ENCODE measurements around the gene C1RL. TPM values are rescaled to one million over a fixed set of nuclear protein-coding genes. Genes with fewer than 3 reads are reported as not detected.

The C1RL gene
- total RNA-seq, 5 donors from 2014 or later (not counting 1 experiment from before 2014, with no cell fraction given): 18.1 to 36.6 (median 30.8) TPM

GRCh38 chr12:7127916-7128626, 19.1 kb upstream of the C1RL start:
- Histone ChIP-seq H3K27me3 (replicated peaks in 1 of 2; ENCODE audit: control insufficient read depth in 2 of 2, extremely low read depth in 1 of 2, insufficient read depth in 2 of 2, low read length in 1 of 2) (no peaks in the 10 kb centered on the region), H3K4me1 (ENCODE audit: control insufficient read depth in 1 of 2, extremely low read depth in 1 of 2, insufficient read depth in 2 of 2, low read length in 2 of 2) (peaks cover 4 to 36% of the 10 kb centered on the region in 2 experiments), H3K27ac (ENCODE audit: low read length) (no peak overlapping the region), H3K36me3 (ENCODE audit: control insufficient read depth in 2 of 2, extremely low read depth in 1 of 2, insufficient read depth in 1 of 2, low read length in 1 of 2) (peaks cover 0 to 5% of the 10 kb centered on the region in 2 donors), H3K4me3 (ENCODE audit: control insufficient read depth in 1 of 2, extremely low read depth in 1 of 2, low read length in 1 of 2) (no peak overlapping the region), H3K9me3 (no peaks in the 10 kb centered on the region)
- H3K27ac Mint-ChIP-seq: peak overlapping the region in 1 of 2 donors; percentile 77
- ChIA-PET CTCF (interaction anchor here in 1 of 2 donors (0.7 kb wide), 1 partner anchor 60 kb away, joined by 3 read pairs; no protein-coding TSS in a partner anchor), POLR2A (no interaction called here)
- H3K36me3 Mint-ChIP-seq: no peaks in the 10 kb centered on the region
- DNase-seq: no peak
- 98% methylated on average over 4 of the region's 17 CpGs for WGBS (ENCODE audit: insufficient coverage)
- peak overlapping the region; percentile 87 to 97 (median 92) for H3K4me3 Mint-ChIP-seq
- peaks cover 28 to 47% (median 38%) of the 10 kb centered on the region in 3 donors for H3K4me1 Mint-ChIP-seq
- no peaks in the 10 kb centered on the region for H3K27me3 Mint-ChIP-seq
- H3K9me3 Mint-ChIP-seq: no peaks in the 10 kb centered on the region
- ATAC-seq (replicated peaks in 1 of 4): no peak

DNA sequence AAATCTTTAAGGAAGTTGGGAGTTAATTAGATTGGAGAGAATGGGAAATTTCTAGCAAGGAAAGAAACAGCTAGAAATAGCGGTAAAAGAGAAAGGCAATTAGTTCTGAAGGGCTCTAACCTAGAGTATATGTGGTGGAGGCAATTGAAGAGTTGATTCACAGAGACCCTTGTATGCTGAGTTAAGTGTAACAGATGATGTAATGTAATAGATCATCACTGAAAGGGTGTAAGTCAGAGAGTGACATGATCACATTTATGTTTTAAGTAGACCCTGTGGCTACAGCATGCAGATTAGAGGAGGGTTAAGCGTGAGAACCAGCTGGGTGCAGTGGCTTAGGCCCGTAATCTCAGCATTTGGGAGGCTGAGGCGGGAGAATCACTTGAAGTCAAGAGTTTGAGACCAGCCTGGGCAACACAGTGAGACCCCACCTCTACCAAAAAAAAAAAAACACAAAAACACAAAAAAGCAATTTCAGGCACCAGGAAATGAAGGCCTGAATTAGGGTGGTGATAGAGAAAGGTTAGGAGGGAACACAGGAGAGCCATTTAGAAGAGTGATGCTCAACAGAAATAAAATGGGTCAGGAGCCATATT, 16.7 kb upstream of the C1RL start:
- no peaks in the 10 kb centered on the region for H3K9me3 ChIP-seq
- H3K9me3 Mint-ChIP-seq: no peaks in the 10 kb centered on the region
- ChIA-PET CTCF (no interaction called here), POLR2A (interaction anchor here in 1 of 2 donors (0.7 kb wide), 1 partner anchor 28 kb away, joined by 11 read pairs; no protein-coding TSS in a partner anchor)
- no peaks in the 10 kb centered on the region for H3K27me3 Mint-ChIP-seq
- WGBS (ENCODE audit: insufficient coverage): 100% methylated on average over 1 of the region's 4 CpGs
- ATAC-seq (replicated peaks in 1 of 4) (no peak), DNase-seq (no peak)
- H3K4me1 Mint-ChIP-seq: peaks cover 8 to 25% (median 16%) of the 10 kb centered on the region in 3 donors
- no peaks in the 10 kb centered on the region for H3K36me3 ChIP-seq (ENCODE audit: control insufficient read depth in 2 of 2, extremely low read depth in 1 of 2, insufficient read depth in 1 of 2, low read length in 1 of 2)
- no peak overlapping the region for H3K4me3 Mint-ChIP-seq
- no peak overlapping the region for H3K27ac ChIP-seq (ENCODE audit: low read length)
- no peaks in the 10 kb centered on the region for H3K36me3 Mint-ChIP-seq
- H3K4me1 ChIP-seq (ENCODE audit: control insufficient read depth in 1 of 2, extremely low read depth in 1 of 2, insufficient read depth in 2 of 2, low read length in 2 of 2): peaks cover 4 to 19% of the 10 kb centered on the region in 2 experiments
- H3K27ac Mint-ChIP-seq: no peak overlapping the region
- no peaks in the 10 kb centered on the region for H3K27me3 ChIP-seq (replicated peaks in 1 of 2; ENCODE audit: control insufficient read depth in 2 of 2, extremely low read depth in 1 of 2, insufficient read depth in 2 of 2, low read length in 1 of 2)
- H3K4me3 ChIP-seq (ENCODE audit: control insufficient read depth in 1 of 2, extremely low read depth in 1 of 2, low read length in 1 of 2): no peak overlapping the region

DNA sequence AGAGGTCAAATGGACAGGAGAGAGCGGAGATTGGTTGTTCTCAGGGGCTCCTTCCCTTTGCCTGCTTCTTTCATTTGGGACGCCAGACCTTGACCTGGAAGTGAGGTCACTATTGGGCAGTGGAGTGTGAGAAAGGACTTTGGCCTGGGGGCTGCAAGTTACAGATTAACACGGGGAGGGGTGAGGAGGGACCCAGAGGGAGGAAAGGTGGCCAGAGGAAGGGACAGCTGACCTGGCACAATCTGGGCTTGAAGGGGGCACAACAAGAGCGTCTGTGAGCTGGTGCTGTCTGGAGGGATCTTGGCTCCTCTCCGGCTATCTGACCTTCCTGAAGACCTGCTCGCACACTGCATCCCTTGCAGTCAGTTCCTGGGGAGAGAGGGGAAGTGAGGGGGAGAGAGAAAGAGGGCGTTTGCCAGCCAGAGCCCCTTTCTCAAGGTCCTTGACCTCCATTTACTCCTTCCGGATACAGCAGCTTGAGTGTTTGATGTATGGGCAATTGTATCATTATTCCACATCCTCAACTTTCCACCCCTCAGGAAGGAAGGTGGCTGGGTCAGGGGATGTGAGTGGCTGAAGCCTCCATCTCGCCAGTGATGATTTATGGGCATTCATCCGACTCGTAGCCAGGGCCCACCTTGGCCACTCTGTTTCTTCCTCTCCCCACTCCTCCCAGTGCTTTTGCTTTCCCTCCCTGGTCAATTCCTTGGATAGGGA, 14.9 kb upstream of the C1RL start:
- no peaks in the 10 kb centered on the region for H3K36me3 Mint-ChIP-seq
- no peaks in the 10 kb centered on the region for H3K27me3 ChIP-seq (replicated peaks in 1 of 2; ENCODE audit: control insufficient read depth in 2 of 2, extremely low read depth in 1 of 2, insufficient read depth in 2 of 2, low read length in 1 of 2)
- WGBS (ENCODE audit: insufficient coverage): 78% methylated on average over 3 of the region's 11 CpGs
- ChIA-PET CTCF (no interaction called here), POLR2A (no interaction called here)
- no peak overlapping the region for H3K27ac Mint-ChIP-seq
- H3K27me3 Mint-ChIP-seq: no peaks in the 10 kb centered on the region
- H3K36me3 ChIP-seq (ENCODE audit: control insufficient read depth in 2 of 2, extremely low read depth in 1 of 2, insufficient read depth in 1 of 2, low read length in 1 of 2): no peaks in the 10 kb centered on the region
- peaks cover 4 to 11% (median 8%) of the 10 kb centered on the region in 3 donors for H3K4me1 Mint-ChIP-seq
- DNase-seq: no peak
- no peaks in the 10 kb centered on the region for H3K9me3 ChIP-seq
- ATAC-seq (replicated peaks in 1 of 4): no peak
- no peaks in the 10 kb centered on the region for H3K9me3 Mint-ChIP-seq
- no peak overlapping the region for H3K4me3 Mint-ChIP-seq
- no peak overlapping the region for H3K4me3 ChIP-seq (ENCODE audit: control insufficient read depth in 1 of 2, extremely low read depth in 1 of 2, low read length in 1 of 2)
- H3K27ac ChIP-seq (ENCODE audit: low read length): no peak overlapping the region
- H3K4me1 ChIP-seq (ENCODE audit: control insufficient read depth in 1 of 2, extremely low read depth in 1 of 2, insufficient read depth in 2 of 2, low read length in 2 of 2): peaks cover 0 to 5% of the 10 kb centered on the region in 2 experiments

DNA sequence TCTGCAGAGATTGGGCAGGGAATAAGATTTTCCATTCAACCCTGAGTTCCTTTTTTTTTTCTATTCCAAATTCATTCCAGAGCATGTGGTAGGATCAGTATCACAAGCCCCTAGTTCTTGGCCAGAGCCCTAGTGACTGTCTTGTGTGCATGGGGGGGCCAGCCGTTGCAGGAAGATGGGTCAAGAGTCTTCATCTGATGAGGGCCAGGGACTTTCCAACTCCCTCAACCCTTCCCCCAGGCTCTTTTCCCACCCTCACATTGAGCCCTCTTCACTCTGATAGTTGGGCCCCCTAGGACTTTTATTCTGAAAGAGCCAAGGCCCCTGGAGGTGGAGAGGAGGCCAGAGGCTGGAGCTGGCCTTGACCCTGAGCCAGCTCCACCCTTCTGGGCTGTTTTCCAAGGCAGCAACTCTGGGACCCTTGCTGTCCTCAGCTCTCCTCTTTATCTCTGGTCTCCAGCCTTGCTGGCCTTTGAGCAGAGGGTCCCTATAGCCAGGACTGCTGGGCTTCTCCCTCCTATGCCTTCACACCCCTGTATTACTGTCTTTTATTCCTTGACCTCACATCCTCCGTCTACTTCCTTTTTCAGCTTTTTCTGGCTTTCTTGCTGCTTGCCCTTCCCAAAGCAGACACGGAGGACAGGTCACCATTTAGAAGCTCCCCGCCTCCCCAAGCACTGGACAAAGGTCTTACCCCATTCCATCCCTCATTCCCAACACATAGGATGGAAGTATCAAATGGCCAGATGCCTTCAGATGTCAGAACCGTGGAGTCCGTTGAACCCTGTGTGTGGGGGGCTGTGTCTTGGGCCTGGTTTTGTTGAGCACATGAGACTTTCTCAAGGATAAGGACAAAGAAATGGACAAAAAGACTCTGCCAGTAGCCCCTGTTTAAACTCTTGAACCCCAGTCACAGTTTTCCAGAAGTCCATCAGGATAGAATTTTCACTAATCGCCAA, 14.1 kb upstream of the C1RL start:
- no CpG with 5 or more reads among the region's 7 CpGs for WGBS (ENCODE audit: insufficient coverage)
- ChIA-PET CTCF (interaction anchor here in 1 of 2 donors (0.6 kb wide), 1 partner anchor 351 kb away, joined by 6 read pairs; no protein-coding TSS in a partner anchor), POLR2A (no interaction called here)
- H3K27ac Mint-ChIP-seq: no peak overlapping the region
- peaks cover 0 to 3% (median 3%) of the 10 kb centered on the region in 3 donors for H3K4me1 Mint-ChIP-seq
- peaks cover 5% of the 10 kb centered on the region for H3K36me3 Mint-ChIP-seq
- H3K9me3 Mint-ChIP-seq: no peaks in the 10 kb centered on the region
- no peaks in the 10 kb centered on the region for H3K27me3 Mint-ChIP-seq
- DNase-seq (no peak), ATAC-seq (replicated peaks in 1 of 4) (no peak)
- H3K27me3 ChIP-seq (replicated peaks in 1 of 2; ENCODE audit: control insufficient read depth in 2 of 2, extremely low read depth in 1 of 2, insufficient read depth in 2 of 2, low read length in 1 of 2): no peaks in the 10 kb centered on the region
- H3K27ac ChIP-seq (ENCODE audit: low read length): no peak overlapping the region
- no peak overlapping the region for H3K4me3 Mint-ChIP-seq
- no peaks in the 10 kb centered on the region for H3K4me1 ChIP-seq (ENCODE audit: control insufficient read depth in 1 of 2, extremely low read depth in 1 of 2, insufficient read depth in 2 of 2, low read length in 2 of 2)
- no peaks in the 10 kb centered on the region for H3K36me3 ChIP-seq (ENCODE audit: control insufficient read depth in 2 of 2, extremely low read depth in 1 of 2, insufficient read depth in 1 of 2, low read length in 1 of 2)
- no peaks in the 10 kb centered on the region for H3K9me3 ChIP-seq
- H3K4me3 ChIP-seq (ENCODE audit: control insufficient read depth in 1 of 2, extremely low read depth in 1 of 2, low read length in 1 of 2): no peak overlapping the region

GRCh38 chr12:7121324-7121723, 12.3 kb upstream of the C1RL start:
- no peak overlapping the region for H3K4me3 Mint-ChIP-seq
- H3K27me3 Mint-ChIP-seq: no peaks in the 10 kb centered on the region
- H3K27ac Mint-ChIP-seq: no peak overlapping the region
- no peak overlapping the region for H3K4me3 ChIP-seq (ENCODE audit: control insufficient read depth in 1 of 2, extremely low read depth in 1 of 2, low read length in 1 of 2)
- POLR2A ChIA-PET: no interaction called here
- no peaks in the 10 kb centered on the region for H3K4me1 Mint-ChIP-seq
- peaks cover 18% of the 10 kb centered on the region for H3K36me3 Mint-ChIP-seq
- DNase-seq (no peak), ATAC-seq (replicated peaks in 1 of 4) (no peak)
- WGBS (ENCODE audit: insufficient coverage): no CpG with 5 or more reads among the region's 5 CpGs
- peaks cover 0 to 5% of the 10 kb centered on the region in 2 donors for H3K36me3 ChIP-seq (ENCODE audit: control insufficient read depth in 2 of 2, extremely low read depth in 1 of 2, insufficient read depth in 1 of 2, low read length in 1 of 2)
- no peaks in the 10 kb centered on the region for H3K4me1 ChIP-seq (ENCODE audit: control insufficient read depth in 1 of 2, extremely low read depth in 1 of 2, insufficient read depth in 2 of 2, low read length in 2 of 2)
- H3K9me3 ChIP-seq: no peaks in the 10 kb centered on the region
- no peak overlapping the region for H3K27ac ChIP-seq (ENCODE audit: low read length)
- CTCF ChIA-PET: no interaction called here
- H3K27me3 ChIP-seq (replicated peaks in 1 of 2; ENCODE audit: control insufficient read depth in 2 of 2, extremely low read depth in 1 of 2, insufficient read depth in 2 of 2, low read length in 1 of 2): no peaks in the 10 kb centered on the region
- H3K9me3 Mint-ChIP-seq: no peaks in the 10 kb centered on the region

GRCh38 chr12:7120166-7120565, 11.2 kb upstream of the C1RL start:
- CTCF ChIA-PET: no interaction called here
- Mint-ChIP-seq H3K4me3 (no peak overlapping the region), H3K27ac (no peak overlapping the region), H3K4me1 (no peaks in the 10 kb centered on the region), H3K27me3 (no peaks in the 10 kb centered on the region), H3K36me3 (peaks cover 24% of the 10 kb centered on the region), H3K9me3 (no peaks in the 10 kb centered on the region)
- H3K9me3 ChIP-seq: no peaks in the 10 kb centered on the region
- H3K4me3 ChIP-seq (ENCODE audit: control insufficient read depth in 1 of 2, extremely low read depth in 1 of 2, low read length in 1 of 2): no peak overlapping the region
- DNase-seq: no peak
- H3K27me3 ChIP-seq (replicated peaks in 1 of 2; ENCODE audit: control insufficient read depth in 2 of 2, extremely low read depth in 1 of 2, insufficient read depth in 2 of 2, low read length in 1 of 2): no peaks in the 10 kb centered on the region
- POLR2A ChIA-PET: no interaction called here
- H3K27ac ChIP-seq (ENCODE audit: low read length): no peak overlapping the region
- 93% methylated on average over 5 of the region's 5 CpGs for WGBS (ENCODE audit: insufficient coverage)
- no peak for ATAC-seq (replicated peaks in 1 of 4)
- H3K4me1 ChIP-seq (ENCODE audit: control insufficient read depth in 1 of 2, extremely low read depth in 1 of 2, insufficient read depth in 2 of 2, low read length in 2 of 2): no peaks in the 10 kb centered on the region
- peaks cover 0 to 17% of the 10 kb centered on the region in 2 donors for H3K36me3 ChIP-seq (ENCODE audit: control insufficient read depth in 2 of 2, extremely low read depth in 1 of 2, insufficient read depth in 1 of 2, low read length in 1 of 2)
